GM12878 (cell line): Measurements from ENCODE around the gene HYAL1.

ENCODE experiments used
- CHD2 ChIP-seq: IDR thresholded peaks from 2 replicates; pipeline ENCODE4 v1.6.1; 2011; ENCODE audit warnings: low read depth, low read length, improper control_type of control experiment, borderline replicate concordance
- EZH2 ChIP-seq: IDR thresholded peaks from 2 replicates; pipeline ENCODE4 v1.6.1; 2012; ENCODE audit warnings: low read depth, mild to moderate bottlenecking, control low read depth, inconsistent platforms, low read length, borderline replicate concordance; ENCODE audit not compliant: control insufficient read depth
- FOXK2 ChIP-seq: fragments of 450-650 bp; IDR thresholded peaks from 2 replicates; pipeline ENCODE4 v1.6.1; 2017; ENCODE audit warnings: mild to moderate bottlenecking, moderate library complexity
- HCFC1 ChIP-seq: fragments of 150-350 bp; IDR thresholded peaks from 2 replicates; pipeline ENCODE4 v1.6.1; 2014; ENCODE audit warnings: low read length
- HDAC2 ChIP-seq: fragments of 200-600 bp; sonication (generic); IDR thresholded peaks from 2 replicates; pipeline ENCODE4 v1.6.1; 2017
- HDAC6 ChIP-seq: fragments of 200-600 bp; sonication (generic); IDR thresholded peaks from one replicate; pipeline ENCODE4 v1.8.0; 2017; ENCODE audit warnings: antibody characterized with exemption; ENCODE audit not compliant: unreplicated experiment
- MXI1 ChIP-seq: fragments of 150-350 bp; IDR thresholded peaks from 2 replicates; pipeline ENCODE4 v1.6.1; 2011; ENCODE audit warnings: low read depth, mild to moderate bottlenecking, inconsistent platforms, low read length, improper control_type of control experiment
- POLR2A ChIP-seq: IDR thresholded peaks from 2 replicates; pipeline ENCODE4 v1.6.1; 2011; ENCODE audit warnings: low read depth, mild to moderate bottlenecking, low read length
- TF ChIP-seq, protein P1 (sequence below): IDR thresholded peaks from 2 replicates; pipeline ENCODE4 v1.6.1; 2012; ENCODE audit warnings: mild to moderate bottlenecking, low read depth, low read length
- TF ChIP-seq, protein P2 (sequence below): IDR thresholded peaks from 2 replicates; pipeline ENCODE4 v1.6.1; 2011; ENCODE audit warnings: low read depth, mild to moderate bottlenecking, low read length, moderate library complexity, borderline replicate concordance; ENCODE audit errors: extremely low read depth
- TF ChIP-seq, protein P3 (sequence below), 3 experiments: IDR thresholded peaks in 2 of 3; conservative IDR thresholded peaks in 1 of 3; 2 replicates each; pipeline ENCODE4 v1.5.1; 2011; ENCODE audit warnings: low read depth in 3 of 3, low read length in 3 of 3, mild to moderate bottlenecking in 3 of 3, control low read depth in 2 of 3, moderate library complexity in 2 of 3, inconsistent platforms in 1 of 3, mixed read lengths in 1 of 3; ENCODE audit not compliant: control insufficient read depth in 2 of 3, insufficient read depth in 1 of 3; ENCODE audit errors: extremely low read depth in 1 of 3

DNA sequence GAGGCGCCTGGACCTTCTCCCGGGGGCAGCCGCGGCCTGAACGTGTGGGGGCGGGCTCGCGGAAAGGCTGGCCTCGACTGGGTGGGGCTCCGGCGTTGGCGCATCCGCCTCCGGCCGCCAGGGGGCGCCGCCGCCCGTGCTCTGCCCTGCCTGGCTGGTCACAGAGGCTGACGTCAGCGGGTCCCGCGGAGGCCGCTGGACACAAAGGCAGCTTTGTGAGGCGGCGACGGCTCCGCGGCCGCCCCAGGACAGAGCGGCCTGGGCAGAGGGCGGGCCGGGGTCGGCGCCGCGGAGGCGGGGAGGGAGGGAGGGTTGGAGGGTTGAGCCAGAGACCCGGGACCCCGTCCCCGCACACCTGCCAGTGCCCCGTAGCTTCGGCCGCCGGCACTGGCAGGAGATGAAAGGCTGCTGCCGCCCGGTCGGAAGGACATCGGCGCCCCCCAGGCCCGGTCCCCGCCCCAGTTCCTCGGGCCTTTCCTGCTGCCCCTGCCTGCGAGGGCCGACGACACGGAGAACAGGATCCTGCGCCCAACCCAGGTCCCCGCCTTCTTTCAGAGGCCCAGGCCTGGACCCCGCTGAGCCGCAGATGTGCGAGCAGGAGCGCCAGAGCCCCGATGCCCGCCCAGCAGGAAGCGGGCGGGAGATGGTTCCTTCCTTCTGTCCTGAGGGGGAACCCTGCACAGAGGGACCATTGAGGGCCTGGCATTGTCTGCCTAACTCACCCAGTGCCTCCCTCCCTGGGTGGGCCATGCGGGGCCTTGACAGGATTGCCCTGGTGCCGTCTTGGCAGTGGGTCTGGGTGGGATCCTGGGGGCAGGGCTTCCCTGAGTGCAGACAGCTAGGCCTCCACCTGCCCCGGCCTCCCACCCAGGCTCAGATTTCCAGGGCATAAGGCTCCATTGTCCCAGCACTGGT lies 43.1 kb downstream of the HYAL1 start:
- TF ChIP-seq, protein P1, sequence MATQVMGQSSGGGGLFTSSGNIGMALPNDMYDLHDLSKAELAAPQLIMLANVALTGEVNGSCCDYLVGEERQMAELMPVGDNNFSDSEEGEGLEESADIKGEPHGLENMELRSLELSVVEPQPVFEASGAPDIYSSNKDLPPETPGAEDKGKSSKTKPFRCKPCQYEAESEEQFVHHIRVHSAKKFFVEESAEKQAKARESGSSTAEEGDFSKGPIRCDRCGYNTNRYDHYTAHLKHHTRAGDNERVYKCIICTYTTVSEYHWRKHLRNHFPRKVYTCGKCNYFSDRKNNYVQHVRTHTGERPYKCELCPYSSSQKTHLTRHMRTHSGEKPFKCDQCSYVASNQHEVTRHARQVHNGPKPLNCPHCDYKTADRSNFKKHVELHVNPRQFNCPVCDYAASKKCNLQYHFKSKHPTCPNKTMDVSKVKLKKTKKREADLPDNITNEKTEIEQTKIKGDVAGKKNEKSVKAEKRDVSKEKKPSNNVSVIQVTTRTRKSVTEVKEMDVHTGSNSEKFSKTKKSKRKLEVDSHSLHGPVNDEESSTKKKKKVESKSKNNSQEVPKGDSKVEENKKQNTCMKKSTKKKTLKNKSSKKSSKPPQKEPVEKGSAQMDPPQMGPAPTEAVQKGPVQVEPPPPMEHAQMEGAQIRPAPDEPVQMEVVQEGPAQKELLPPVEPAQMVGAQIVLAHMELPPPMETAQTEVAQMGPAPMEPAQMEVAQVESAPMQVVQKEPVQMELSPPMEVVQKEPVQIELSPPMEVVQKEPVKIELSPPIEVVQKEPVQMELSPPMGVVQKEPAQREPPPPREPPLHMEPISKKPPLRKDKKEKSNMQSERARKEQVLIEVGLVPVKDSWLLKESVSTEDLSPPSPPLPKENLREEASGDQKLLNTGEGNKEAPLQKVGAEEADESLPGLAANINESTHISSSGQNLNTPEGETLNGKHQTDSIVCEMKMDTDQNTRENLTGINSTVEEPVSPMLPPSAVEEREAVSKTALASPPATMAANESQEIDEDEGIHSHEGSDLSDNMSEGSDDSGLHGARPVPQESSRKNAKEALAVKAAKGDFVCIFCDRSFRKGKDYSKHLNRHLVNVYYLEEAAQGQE: no peak
- TF ChIP-seq HDAC2 (no peak), POLR2A (peak; percentile 75), MXI1 (peak; percentile 56; the same call in 1 of the 2 replicates), EZH2 (no peak), CHD2 (peak; percentile 72), FOXK2 (no peak), HDAC6 (no peak), HCFC1 (no peak)
- TF ChIP-seq, protein P2, sequence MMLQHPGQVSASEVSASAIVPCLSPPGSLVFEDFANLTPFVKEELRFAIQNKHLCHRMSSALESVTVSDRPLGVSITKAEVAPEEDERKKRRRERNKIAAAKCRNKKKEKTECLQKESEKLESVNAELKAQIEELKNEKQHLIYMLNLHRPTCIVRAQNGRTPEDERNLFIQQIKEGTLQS: no peak
- TF ChIP-seq, protein P3, sequence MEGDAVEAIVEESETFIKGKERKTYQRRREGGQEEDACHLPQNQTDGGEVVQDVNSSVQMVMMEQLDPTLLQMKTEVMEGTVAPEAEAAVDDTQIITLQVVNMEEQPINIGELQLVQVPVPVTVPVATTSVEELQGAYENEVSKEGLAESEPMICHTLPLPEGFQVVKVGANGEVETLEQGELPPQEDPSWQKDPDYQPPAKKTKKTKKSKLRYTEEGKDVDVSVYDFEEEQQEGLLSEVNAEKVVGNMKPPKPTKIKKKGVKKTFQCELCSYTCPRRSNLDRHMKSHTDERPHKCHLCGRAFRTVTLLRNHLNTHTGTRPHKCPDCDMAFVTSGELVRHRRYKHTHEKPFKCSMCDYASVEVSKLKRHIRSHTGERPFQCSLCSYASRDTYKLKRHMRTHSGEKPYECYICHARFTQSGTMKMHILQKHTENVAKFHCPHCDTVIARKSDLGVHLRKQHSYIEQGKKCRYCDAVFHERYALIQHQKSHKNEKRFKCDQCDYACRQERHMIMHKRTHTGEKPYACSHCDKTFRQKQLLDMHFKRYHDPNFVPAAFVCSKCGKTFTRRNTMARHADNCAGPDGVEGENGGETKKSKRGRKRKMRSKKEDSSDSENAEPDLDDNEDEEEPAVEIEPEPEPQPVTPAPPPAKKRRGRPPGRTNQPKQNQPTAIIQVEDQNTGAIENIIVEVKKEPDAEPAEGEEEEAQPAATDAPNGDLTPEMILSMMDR (IDR thresholded peaks at IDR 0.05 in 2 of 3, conservative IDR thresholded peaks at IDR 0.05 in 1 of 3; ENCODE audit: control insufficient read depth in 2 of 3, extremely low read depth in 1 of 3, insufficient read depth in 1 of 3, low read depth in 3 of 3, low read length in 3 of 3): peak; percentile 91 to 98 (median 96)
